Activated CD4-positive, alpha-beta T cell treated with anti-CD3 and anti-CD28 coated beads, Interleukin-2, amount 10 ng/mL, durations not matched to agents 24 days and 14 days (primary cell): ENCODE results near the gene LDLRAD3. TPM values are rescaled to one million over a fixed set of nuclear protein-coding genes. Genes with fewer than 3 reads are reported as not detected.

Experiments
- DNase-seq: peaks from one replicate; pipeline ENCODE4 v3.0.0; 2022
- H3K27ac Mint-ChIP-seq: one replicate; pipeline ENCODE4 v1.8.0; 2022; ENCODE audit warnings: mild to moderate bottlenecking, mixed read lengths
- H3K27me3 Mint-ChIP-seq: one replicate; pipeline ENCODE4 v1.8.0; 2022; ENCODE audit warnings: mixed read lengths
- H3K36me3 Mint-ChIP-seq: one replicate; pipeline ENCODE4 v1.8.0; 2022; ENCODE audit warnings: low read depth, mild to moderate bottlenecking, mixed read lengths
- H3K4me1 Mint-ChIP-seq: one replicate; pipeline ENCODE4 v1.8.0; 2021; ENCODE audit warnings: mixed read lengths
- H3K4me3 Mint-ChIP-seq: one replicate; pipeline ENCODE4 v1.8.0; 2022; ENCODE audit warnings: mild to moderate bottlenecking, moderate library complexity, mixed read lengths
- H3K9me3 Mint-ChIP-seq: one replicate; pipeline ENCODE4 v1.8.0; 2021; ENCODE audit warnings: mixed read lengths
- intact Hi-C: fragments of 100-400 bp; cut with micrococcal nuclease; formaldehyde crosslinking; loops from one replicate; pipeline ENCODE4 v1.15.1; 2023
- total RNA-seq: library from RNA; stranded (reverse); gene quantifications from 2 replicates; pipeline ENCODE4 v1.2.3, GENCODE V29; 2022

Gene LDLRAD3
- total RNA-seq, 1 donor from 2014 or later, result 0.54 TPM

GRCh38 chr11:36089920-36090319 lies 146.1 kb downstream of the LDLRAD3 start:
- intact Hi-C loops, result no loop called here
- Mint-ChIP-seq H3K4me1 (no peaks in the 10 kb centered on the region), H3K27ac (no peak overlapping the region), H3K4me3 (no peak overlapping the region), H3K9me3 (no peaks in the 10 kb centered on the region), H3K27me3 (peaks cover 19% of the 10 kb centered on the region), H3K36me3 (no peaks in the 10 kb centered on the region)
- DNase-seq, result no peak

GRCh38 chr11:36090356-36091109 lies 146.7 kb downstream of the LDLRAD3 start:
- H3K4me3 Mint-ChIP-seq, result no peak overlapping the region
- no peaks in the 10 kb centered on the region for H3K36me3 Mint-ChIP-seq
- no peak overlapping the region for H3K27ac Mint-ChIP-seq
- H3K4me1 Mint-ChIP-seq, result no peaks in the 10 kb centered on the region
- H3K27me3 Mint-ChIP-seq, result peaks cover 19% of the 10 kb centered on the region
- intact Hi-C loops, result no loop called here
- no peak for DNase-seq
- H3K9me3 Mint-ChIP-seq, result no peaks in the 10 kb centered on the region

GRCh38 chr11:36091256-36091811 lies 147.5 kb downstream of the LDLRAD3 start:
- Mint-ChIP-seq H3K4me1 (no peaks in the 10 kb centered on the region), H3K4me3 (no peak overlapping the region)
- intact Hi-C loops, result no loop called here

GRCh38 chr11:36092314-36093030 lies 148.6 kb downstream of the LDLRAD3 start:
- no peak for DNase-seq
- H3K4me1 Mint-ChIP-seq, result no peaks in the 10 kb centered on the region
- no peaks in the 10 kb centered on the region for H3K9me3 Mint-ChIP-seq
- H3K4me3 Mint-ChIP-seq, result no peak overlapping the region
- H3K27ac Mint-ChIP-seq, result no peak overlapping the region
- intact Hi-C loops, result no loop called here
- no peaks in the 10 kb centered on the region for H3K36me3 Mint-ChIP-seq
- H3K27me3 Mint-ChIP-seq, result peaks cover 21% of the 10 kb centered on the region

More at GRCh38 chr11:36091256-36091811, 147.5 kb downstream of the LDLRAD3 start:
- H3K9me3 Mint-ChIP-seq, result no peaks in the 10 kb centered on the region
- no peaks in the 10 kb centered on the region for H3K36me3 Mint-ChIP-seq
- no peak for DNase-seq
- H3K27me3 Mint-ChIP-seq, result peaks cover 19% of the 10 kb centered on the region
- no peak overlapping the region for H3K27ac Mint-ChIP-seq

- no peaks in the 10 kb centered on the region for H3K36me3 Mint-ChIP-seq
- no peak overlapping the region for H3K4me3 Mint-ChIP-seq
- H3K4me1 Mint-ChIP-seq, result no peaks in the 10 kb centered on the region
- no peak overlapping the region for H3K27ac Mint-ChIP-seq
- no peak for DNase-seq
- H3K27me3 Mint-ChIP-seq, result peaks cover 19% of the 10 kb centered on the region
- H3K9me3 Mint-ChIP-seq, result no peaks in the 10 kb centered on the region
- intact Hi-C loops, result no loop called here
Measured at GRCh38 chr11:36093548-36093947, 149.7 kb downstream of the LDLRAD3 start.

GRCh38 chr11:36094164-36094563 lies 150.3 kb downstream of the LDLRAD3 start:
- H3K9me3 Mint-ChIP-seq, result no peaks in the 10 kb centered on the region
- H3K27me3 Mint-ChIP-seq, result peaks cover 19% of the 10 kb centered on the region
- H3K4me3 Mint-ChIP-seq, result no peak overlapping the region
- no peak overlapping the region for H3K27ac Mint-ChIP-seq
- intact Hi-C loops, result no loop called here
- DNase-seq, result no peak
- no peaks in the 10 kb centered on the region for H3K36me3 Mint-ChIP-seq
- no peaks in the 10 kb centered on the region for H3K4me1 Mint-ChIP-seq

- DNase-seq, result no peak
- Mint-ChIP-seq H3K27me3 (peaks cover 12% of the 10 kb centered on the region), H3K27ac (no peak overlapping the region), H3K36me3 (no peaks in the 10 kb centered on the region), H3K4me1 (no peaks in the 10 kb centered on the region), H3K9me3 (no peaks in the 10 kb centered on the region), H3K4me3 (no peak overlapping the region)
- intact Hi-C loops, result no loop called here
Measured at GRCh38 chr11:36095716-36096115, 151.9 kb downstream of the LDLRAD3 start.

- peaks cover 4% of the 10 kb centered on the region for H3K27me3 Mint-ChIP-seq
- intact Hi-C loops, result no loop called here
- no peak overlapping the region for H3K4me3 Mint-ChIP-seq
- H3K27ac Mint-ChIP-seq, result no peak overlapping the region
- H3K9me3 Mint-ChIP-seq, result no peaks in the 10 kb centered on the region
- no peaks in the 10 kb centered on the region for H3K4me1 Mint-ChIP-seq
- no peak for DNase-seq
- no peaks in the 10 kb centered on the region for H3K36me3 Mint-ChIP-seq
Measured at GRCh38 chr11:36097219-36097650, 153.4 kb downstream of the LDLRAD3 start.

GRCh38 chr11:36098087-36098486 lies 154.2 kb downstream of the LDLRAD3 start:
- Mint-ChIP-seq H3K36me3 (no peaks in the 10 kb centered on the region), H3K27ac (no peak overlapping the region), H3K9me3 (no peaks in the 10 kb centered on the region), H3K4me1 (no peaks in the 10 kb centered on the region), H3K27me3 (peaks cover 2% of the 10 kb centered on the region), H3K4me3 (no peak overlapping the region)
- no peak for DNase-seq
- intact Hi-C loops, result no loop called here

GRCh38 chr11:36098853-36099375 lies 155.1 kb downstream of the LDLRAD3 start:
- Mint-ChIP-seq H3K27me3 (peaks cover 2% of the 10 kb centered on the region), H3K27ac (no peak overlapping the region), H3K4me3 (no peak overlapping the region), H3K36me3 (no peaks in the 10 kb centered on the region), H3K4me1 (no peaks in the 10 kb centered on the region), H3K9me3 (no peaks in the 10 kb centered on the region)
- intact Hi-C loops, result no loop called here
- DNase-seq, result no peak

GRCh38 chr11:36101466-36101865 lies 157.6 kb downstream of the LDLRAD3 start:
- peaks cover 2% of the 10 kb centered on the region for H3K27me3 Mint-ChIP-seq
- no peaks in the 10 kb centered on the region for H3K4me1 Mint-ChIP-seq
- no peak overlapping the region for H3K4me3 Mint-ChIP-seq
- no peaks in the 10 kb centered on the region for H3K9me3 Mint-ChIP-seq
- no peaks in the 10 kb centered on the region for H3K36me3 Mint-ChIP-seq
- intact Hi-C loops, result no loop called here
- no peak for DNase-seq
- no peak overlapping the region for H3K27ac Mint-ChIP-seq

- H3K4me1 Mint-ChIP-seq, result no peaks in the 10 kb centered on the region
- no peaks in the 10 kb centered on the region for H3K27me3 Mint-ChIP-seq
- no peak for DNase-seq
- no peaks in the 10 kb centered on the region for H3K9me3 Mint-ChIP-seq
- no peak overlapping the region for H3K27ac Mint-ChIP-seq
- intact Hi-C loops, result no loop called here
- no peaks in the 10 kb centered on the region for H3K36me3 Mint-ChIP-seq
- H3K4me3 Mint-ChIP-seq, result no peak overlapping the region
Measured at GRCh38 chr11:36102868-36103267, 159.0 kb downstream of the LDLRAD3 start.

GRCh38 chr11:36103933-36104530 lies 160.2 kb downstream of the LDLRAD3 start:
- Mint-ChIP-seq H3K27ac (no peak overlapping the region), H3K4me3 (no peak overlapping the region), H3K36me3 (no peaks in the 10 kb centered on the region), H3K9me3 (no peaks in the 10 kb centered on the region), H3K27me3 (no peaks in the 10 kb centered on the region), H3K4me1 (no peaks in the 10 kb centered on the region)
- intact Hi-C loops, result no loop called here
- DNase-seq, result no peak

GRCh38 chr11:36104660-36104992 lies 160.8 kb downstream of the LDLRAD3 start:
- H3K9me3 Mint-ChIP-seq, result no peaks in the 10 kb centered on the region
- DNase-seq, result no peak
- H3K4me3 Mint-ChIP-seq, result no peak overlapping the region
- no peaks in the 10 kb centered on the region for H3K27me3 Mint-ChIP-seq
- no peaks in the 10 kb centered on the region for H3K36me3 Mint-ChIP-seq
- intact Hi-C loops, result no loop called here
- H3K27ac Mint-ChIP-seq, result no peak overlapping the region
- no peaks in the 10 kb centered on the region for H3K4me1 Mint-ChIP-seq
